PC-3 (cell line): ENCODE data around the gene TUBGCP6. TPM values are rescaled to one million over a fixed set of nuclear protein-coding genes. Genes with fewer than 3 reads are reported as not detected.

ENCODE experiments used
- ATAC-seq: fragments of 200-7000 bp; cut with Tn5 transposase; 2 replicates; pipeline ENCODE4 v1.9.1; 2020; ENCODE audit warnings: mild to moderate bottlenecking, moderate library complexity
- BruUV-seq: library from RNA; stranded (reverse); fragments of 400-500 nt; replicated peaks from 2 replicates; lab custom pipeline; 2021; lab: Mats Ljungman, UMichigan
- CTCF ChIA-PET: fragments of 300-600 bp; sonication (Branson Sonifier 250); formaldehyde crosslinking; loops from one replicate; lab custom pipeline; 2022; ENCODE audit warnings: antibody characterized with exemption; lab: Charles Lee
- POLR2A ChIA-PET: fragments of 300-600 bp; sonication (Branson Sonifier 250); formaldehyde crosslinking; loops from one replicate; lab custom pipeline; 2022; ENCODE audit warnings: antibody characterized with exemption; ENCODE audit not compliant: unreplicated experiment; lab: Charles Lee
- DNase-seq: peaks from one replicate; pipeline ENCODE4 v3.0.0-alpha.2; 2015
- H2AFZ ChIP-seq: fragments of 300-600 bp; sonication (generic); 2 replicates; pipeline ENCODE4 v1.6.0; 2016; ENCODE audit warnings: antibody characterized with exemption, low read length
- H3F3A ChIP-seq: fragments of 300-600 bp; sonication (generic); one replicate; pipeline ENCODE4 v1.6.0; 2017; ENCODE audit warnings: antibody characterized with exemption, low read length, control low read depth, mild to moderate bottlenecking; ENCODE audit not compliant: unreplicated experiment
- H3K27ac ChIP-seq: fragments of 300-600 bp; sonication (generic); 2 replicates; pipeline ENCODE4 v1.5.1; 2016; ENCODE audit warnings: mild to moderate bottlenecking, low read length
- H3K27me3 ChIP-seq: fragments of 300-600 bp; sonication (generic); 2 replicates; pipeline ENCODE4 v1.6.1; 2016; ENCODE audit warnings: low read length, mixed read lengths
- H3K36me3 ChIP-seq: fragments of 300-600 bp; sonication (generic); 2 replicates; pipeline ENCODE4 v1.6.1; 2016; ENCODE audit warnings: low read depth, mixed run types, low read length, mixed read lengths
- H3K4me1 ChIP-seq: fragments of 300-600 bp; sonication (generic); 2 replicates; pipeline ENCODE4 v1.5.1; 2016; ENCODE audit warnings: low read length; ENCODE audit not compliant: insufficient read depth
- H3K4me2 ChIP-seq: fragments of 300-600 bp; sonication (generic); 2 replicates; pipeline ENCODE4 v1.6.0; 2016; ENCODE audit warnings: low read length
- H3K4me3 ChIP-seq: fragments of 300-600 bp; sonication (generic); 2 replicates; pipeline ENCODE4 v1.5.1; 2016; ENCODE audit warnings: mild to moderate bottlenecking, low read length, mixed read lengths
- H3K79me2 ChIP-seq: fragments of 300-600 bp; sonication (generic); 2 replicates; pipeline ENCODE4 v1.6.1; 2017; ENCODE audit warnings: low read length, mixed read lengths
- H3K9ac ChIP-seq: fragments of 300-600 bp; sonication (generic); 2 replicates; pipeline ENCODE4 v1.6.0; 2016; ENCODE audit warnings: mild to moderate bottlenecking, low read length
- H3K9me2 ChIP-seq: fragments of 300-600 bp; sonication (generic); replicated peaks from 2 replicates; pipeline ENCODE4 v1.6.1; 2016; ENCODE audit warnings: mixed run types, low read length, mixed read lengths
- H3K9me3 ChIP-seq: fragments of 300-600 bp; sonication (generic); 2 replicates; pipeline ENCODE4 v1.6.1; 2016; ENCODE audit warnings: low read length, mixed read lengths
- H4K20me1 ChIP-seq: fragments of 300-600 bp; sonication (generic); 2 replicates; pipeline ENCODE4 v1.6.1; 2016; ENCODE audit warnings: low read length, mixed read lengths
- EZH2 ChIP-seq: fragments of 300-600 bp; sonication (generic); IDR thresholded peaks from one replicate; pipeline ENCODE4 v1.6.1; 2017; ENCODE audit warnings: antibody characterized with exemption, mild to moderate bottlenecking, low read length; ENCODE audit not compliant: unreplicated experiment
- EZH2phosphoT487 ChIP-seq: fragments of 300-600 bp; sonication (generic); IDR thresholded peaks from 2 replicates; pipeline ENCODE4 v1.6.1; 2018; ENCODE audit warnings: mild to moderate bottlenecking, antibody characterized with exemption, low read length, borderline replicate concordance
- intact Hi-C: fragments of 100-400 bp; cut with micrococcal nuclease; formaldehyde crosslinking; loops from 2 replicates; pipeline ENCODE4 v1.9.0; 2023
- total RNA-seq: library from RNA; depleted of rRNA; stranded (reverse); fragments of >200 nt; gene quantifications from 2 replicates; pipeline ENCODE4 v1.2.3, GENCODE V29; 2014
- TF ChIP-seq, protein P1 (sequence below): fragments of 300-600 bp; sonication (generic); conservative IDR thresholded peaks from 2 replicates; pipeline ENCODE4 v1.5.1; 2017; ENCODE audit warnings: antibody characterized with exemption, low read depth, mild to moderate bottlenecking, low read length

The TUBGCP6 gene
- total RNA-seq, 1 experiment from 2014 or later, result 32.1 TPM

DNA sequence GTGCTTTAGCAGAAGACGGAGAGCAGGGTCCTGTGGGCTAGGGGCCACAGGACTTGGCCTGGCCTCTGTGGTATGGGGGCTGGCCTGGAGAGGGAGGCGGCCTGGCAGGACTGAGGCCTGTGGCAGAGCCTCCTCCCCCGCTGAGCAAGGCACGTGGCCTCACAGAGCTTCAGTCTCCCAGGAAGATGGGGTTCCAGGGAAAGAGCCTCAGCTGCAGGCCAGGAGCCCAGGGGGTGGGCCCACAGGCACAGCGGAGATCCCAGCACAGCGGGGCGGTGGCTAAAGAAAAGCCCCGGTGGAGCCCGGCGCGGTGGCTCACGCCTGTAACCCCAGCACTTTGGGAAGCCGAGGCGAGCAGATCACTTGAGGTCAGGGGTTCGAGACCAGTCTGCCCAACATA lies 14.5 kb upstream of the TUBGCP6 start:
- Histone ChIP-seq H3K9ac (no peak overlapping the region), H3K9me2 (no peaks in the 10 kb centered on the region), H3K36me3 (no peaks in the 10 kb centered on the region), H3K4me2 (no peak overlapping the region), H3K27ac (no peak overlapping the region), H3F3A (no peaks in the 10 kb centered on the region), H3K27me3 (no peaks in the 10 kb centered on the region), H3K4me1 (peaks cover 10% of the 10 kb centered on the region), H3K79me2 (peaks cover 10% of the 10 kb centered on the region), H3K9me3 (no peaks in the 10 kb centered on the region), H3K4me3 (no peak overlapping the region), H4K20me1 (no peaks in the 10 kb centered on the region), H2AFZ (no peak overlapping the region)
- CTCF ChIA-PET, result no interaction called here
- TF ChIP-seq EZH2phosphoT487 (no peak), EZH2 (no peak)
- TF ChIP-seq, protein P1, sequence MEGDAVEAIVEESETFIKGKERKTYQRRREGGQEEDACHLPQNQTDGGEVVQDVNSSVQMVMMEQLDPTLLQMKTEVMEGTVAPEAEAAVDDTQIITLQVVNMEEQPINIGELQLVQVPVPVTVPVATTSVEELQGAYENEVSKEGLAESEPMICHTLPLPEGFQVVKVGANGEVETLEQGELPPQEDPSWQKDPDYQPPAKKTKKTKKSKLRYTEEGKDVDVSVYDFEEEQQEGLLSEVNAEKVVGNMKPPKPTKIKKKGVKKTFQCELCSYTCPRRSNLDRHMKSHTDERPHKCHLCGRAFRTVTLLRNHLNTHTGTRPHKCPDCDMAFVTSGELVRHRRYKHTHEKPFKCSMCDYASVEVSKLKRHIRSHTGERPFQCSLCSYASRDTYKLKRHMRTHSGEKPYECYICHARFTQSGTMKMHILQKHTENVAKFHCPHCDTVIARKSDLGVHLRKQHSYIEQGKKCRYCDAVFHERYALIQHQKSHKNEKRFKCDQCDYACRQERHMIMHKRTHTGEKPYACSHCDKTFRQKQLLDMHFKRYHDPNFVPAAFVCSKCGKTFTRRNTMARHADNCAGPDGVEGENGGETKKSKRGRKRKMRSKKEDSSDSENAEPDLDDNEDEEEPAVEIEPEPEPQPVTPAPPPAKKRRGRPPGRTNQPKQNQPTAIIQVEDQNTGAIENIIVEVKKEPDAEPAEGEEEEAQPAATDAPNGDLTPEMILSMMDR, result no peak
- intact Hi-C loops, result no loop called here
- DNase-seq (no peak), ATAC-seq (no peak)
- POLR2A ChIA-PET, result no interaction called here
- no TSS peak for BruUV-seq

DNA sequence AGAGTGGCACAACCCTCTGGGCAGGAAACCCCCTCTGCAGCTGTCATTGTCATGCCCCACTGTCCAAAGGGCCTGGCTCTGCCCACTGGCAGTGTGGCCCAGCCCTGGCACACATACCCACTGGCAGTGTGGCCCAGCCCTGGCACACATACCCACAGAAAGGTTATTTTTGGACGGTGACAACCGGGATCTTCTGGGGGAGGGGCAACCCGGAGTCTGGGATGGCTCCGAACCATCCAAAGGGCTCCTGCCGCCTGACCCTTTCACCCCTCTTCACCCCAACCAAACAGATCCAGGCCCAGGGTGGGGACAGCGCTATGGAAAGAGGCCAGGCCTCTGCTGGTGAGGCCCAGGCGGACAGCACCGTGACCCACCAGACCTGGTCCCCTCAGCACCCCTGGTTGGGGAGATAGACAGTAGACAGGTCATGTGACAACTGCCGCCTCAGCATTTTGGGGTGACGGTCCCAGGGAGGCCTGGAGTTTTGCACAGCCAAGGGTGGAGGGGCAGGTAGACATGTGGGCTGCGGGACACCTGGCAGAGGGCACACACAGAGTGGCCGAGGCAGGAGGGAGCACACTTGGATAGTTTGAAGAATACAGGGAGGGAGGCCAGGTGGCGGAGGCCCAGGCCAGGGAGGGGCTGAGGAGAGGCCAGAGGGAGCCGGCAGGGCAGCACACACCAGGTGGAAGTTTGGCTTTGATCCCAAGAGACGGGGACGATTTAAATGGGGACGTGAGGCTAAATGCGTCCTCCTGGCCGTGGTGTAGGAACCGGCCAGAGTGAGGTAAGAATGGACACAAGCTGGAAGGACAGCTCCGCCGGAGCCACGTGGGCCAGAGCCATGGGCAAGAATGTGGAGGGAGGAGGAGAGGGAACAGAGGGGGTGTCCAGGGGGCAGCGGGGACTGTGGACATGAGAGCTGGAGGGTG lies 13.8 kb upstream of the TUBGCP6 start:
- H3K27ac ChIP-seq, result no peak overlapping the region
- no peaks in the 10 kb centered on the region for H3K9me2 ChIP-seq
- no TSS peak for BruUV-seq
- intact Hi-C loops, result no loop called here
- no peak overlapping the region for H3K4me3 ChIP-seq
- no peak overlapping the region for H2AFZ ChIP-seq
- ChIA-PET POLR2A (no interaction called here), CTCF (no interaction called here)
- H4K20me1 ChIP-seq, result no peaks in the 10 kb centered on the region
- no peak overlapping the region for H3K9ac ChIP-seq
- no peaks in the 10 kb centered on the region for H3K27me3 ChIP-seq
- no peak for DNase-seq
- H3F3A ChIP-seq, result no peaks in the 10 kb centered on the region
- no peak overlapping the region for H3K4me2 ChIP-seq
- no peaks in the 10 kb centered on the region for H3K36me3 ChIP-seq
- no peak for ATAC-seq
- peaks cover 10% of the 10 kb centered on the region for H3K4me1 ChIP-seq
- peaks cover 10% of the 10 kb centered on the region for H3K79me2 ChIP-seq
- TF ChIP-seq, protein P1, result no peak
- TF ChIP-seq EZH2phosphoT487 (no peak), EZH2 (no peak)
- H3K9me3 ChIP-seq, result no peaks in the 10 kb centered on the region
